Nephron progenitor cell (in vitro differentiated cells): ENCODE results near the gene OR2B2.

Experiments used
- DNase-seq: peaks from one replicate; pipeline ENCODE4 v3.0.0; 2021
- H3K27ac Mint-ChIP-seq: 2 replicates; pipeline ENCODE4 v1.8.0; 2021; ENCODE audit warnings: mild to moderate bottlenecking, moderate library complexity, mixed read lengths
- H3K27me3 Mint-ChIP-seq: 2 replicates; pipeline ENCODE4 v1.8.0; 2021; ENCODE audit warnings: mild to moderate bottlenecking, low read depth, mixed read lengths; ENCODE audit not compliant: poor library complexity
- H3K36me3 Mint-ChIP-seq: 2 replicates; pipeline ENCODE4 v1.8.0; 2021; ENCODE audit warnings: low read depth, mixed read lengths
- H3K4me1 Mint-ChIP-seq: 2 replicates; pipeline ENCODE4 v1.8.0; 2021; ENCODE audit warnings: mixed read lengths
- H3K4me3 Mint-ChIP-seq: 2 replicates; pipeline ENCODE4 v1.8.0; 2021; ENCODE audit warnings: mild to moderate bottlenecking, moderate library complexity, mixed read lengths
- H3K9me3 Mint-ChIP-seq: 2 replicates; pipeline ENCODE4 v1.8.0; 2021; ENCODE audit warnings: mild to moderate bottlenecking, moderate library complexity, mixed read lengths
- CTCF ChIP-seq: fragments of 200-600 bp; sonication (generic); IDR thresholded peaks from 2 replicates; pipeline ENCODE4 v1.5.0; 2021; ENCODE audit warnings: antibody characterized with exemption

The OR2B2 gene

GRCh38 chr6:27871924-27872638 is 40.1 kb downstream of the OR2B2 start:
- Mint-ChIP-seq H3K9me3 (peaks cover 14% of the 10 kb centered on the region), H3K27ac (peak overlapping the region; percentile 99), H3K36me3 (no peaks in the 10 kb centered on the region), H3K4me1 (peaks cover 62% of the 10 kb centered on the region), H3K27me3 (peaks cover 6% of the 10 kb centered on the region), H3K4me3 (peak overlapping the region; percentile 91)
- peak; percentile 64 for DNase-seq
- TF ChIP-seq CTCF: no peak

- peak overlapping the region; percentile 64 for H3K4me3 Mint-ChIP-seq
Observed at GRCh38 chr6:27870291-27870870, 41.8 kb downstream of the OR2B2 start.

GRCh38 chr6:27868311-27868710 is 43.9 kb downstream of the OR2B2 start:
- peaks cover 7% of the 10 kb centered on the region for H3K27me3 Mint-ChIP-seq
- H3K9me3 Mint-ChIP-seq: peaks cover 22% of the 10 kb centered on the region
- H3K27ac Mint-ChIP-seq: peak overlapping the region; percentile 99
- no peak for DNase-seq
- H3K36me3 Mint-ChIP-seq: peaks cover 14% of the 10 kb centered on the region
- peaks cover 64% of the 10 kb centered on the region for H3K4me1 Mint-ChIP-seq
- H3K4me3 Mint-ChIP-seq: peak overlapping the region; percentile 97
- no peak for TF ChIP-seq CTCF

More at GRCh38 chr6:27870291-27870870, 41.8 kb downstream of the OR2B2 start:
- Mint-ChIP-seq H3K36me3 (no peaks in the 10 kb centered on the region), H3K9me3 (peaks cover 14% of the 10 kb centered on the region), H3K4me1 (peaks cover 73% of the 10 kb centered on the region), H3K27ac (peak overlapping the region; percentile 96), H3K27me3 (peaks cover 9% of the 10 kb centered on the region)
- DNase-seq: no peak
- no peak for TF ChIP-seq CTCF

GRCh38 chr6:27867945-27868300 is 44.3 kb downstream of the OR2B2 start:
- Mint-ChIP-seq H3K4me3 (peak overlapping the region; percentile 97), H3K27ac (peak overlapping the region; percentile 99), H3K36me3 (peaks cover 14% of the 10 kb centered on the region), H3K27me3 (peaks cover 7% of the 10 kb centered on the region), H3K9me3 (peaks cover 23% of the 10 kb centered on the region), H3K4me1 (peaks cover 64% of the 10 kb centered on the region)
- DNase-seq: no peak
- no peak for TF ChIP-seq CTCF

GRCh38 chr6:27867051-27867944 is 44.9 kb downstream of the OR2B2 start:
- Mint-ChIP-seq H3K36me3 (peaks cover 14% of the 10 kb centered on the region), H3K4me1 (peaks cover 60% of the 10 kb centered on the region), H3K9me3 (peaks cover 21% of the 10 kb centered on the region), H3K4me3 (peak overlapping the region; percentile 97), H3K27me3 (peaks cover 7% of the 10 kb centered on the region), H3K27ac (peak overlapping the region; percentile 99)
- no peak for TF ChIP-seq CTCF
- DNase-seq: peak; percentile 74
